ENCODE measurements around the gene TYMP.

The TYMP gene

DNA sequence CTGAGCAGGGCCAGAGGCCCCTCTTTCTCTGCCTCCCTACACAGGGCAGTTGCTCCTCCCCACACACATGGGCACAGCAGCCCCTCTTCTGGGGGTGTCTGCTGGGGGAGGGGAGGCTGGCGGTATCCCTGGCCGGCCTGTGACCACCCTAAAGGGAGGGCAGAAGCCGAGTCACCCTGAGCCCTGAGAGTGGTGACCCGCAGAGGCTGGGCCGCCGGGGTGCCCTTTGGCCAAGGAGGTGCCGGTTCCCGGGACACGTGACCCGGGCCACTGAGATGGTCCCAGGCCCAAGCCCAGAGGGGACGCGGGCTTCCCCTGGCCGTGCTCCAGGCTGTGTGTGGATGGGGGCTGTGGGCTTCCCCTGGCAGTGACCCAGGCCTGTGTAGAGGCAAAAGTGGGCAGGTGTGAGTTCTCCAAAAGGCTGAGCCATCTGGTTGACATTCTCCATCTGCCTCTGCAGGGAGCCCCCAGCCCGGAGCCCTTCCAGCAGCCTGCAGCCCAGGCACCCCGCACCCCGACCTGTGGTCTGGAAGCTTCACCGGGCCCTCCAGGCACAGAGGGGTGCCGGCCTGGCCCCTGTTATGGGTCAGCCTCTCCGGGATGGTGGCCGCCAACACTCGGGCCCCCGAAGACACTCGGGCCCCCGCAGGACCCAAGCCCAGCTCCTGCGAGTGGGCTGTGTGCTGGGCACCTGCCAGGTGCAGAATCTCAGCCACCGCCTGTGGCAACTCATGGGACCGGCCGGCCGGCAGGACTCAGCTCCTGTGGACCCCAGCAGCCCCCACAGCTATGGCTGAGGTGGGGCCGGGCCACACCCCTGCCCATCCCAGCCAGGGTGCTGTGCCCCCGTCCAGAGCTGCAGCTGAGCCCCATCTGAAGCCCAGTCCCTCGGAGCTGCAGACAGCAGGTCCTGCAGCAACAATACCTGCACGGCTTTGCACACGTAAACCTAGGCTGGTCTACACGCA, 47.4 kb downstream of the TYMP start:
- no peak for DNase-seq

DNA sequence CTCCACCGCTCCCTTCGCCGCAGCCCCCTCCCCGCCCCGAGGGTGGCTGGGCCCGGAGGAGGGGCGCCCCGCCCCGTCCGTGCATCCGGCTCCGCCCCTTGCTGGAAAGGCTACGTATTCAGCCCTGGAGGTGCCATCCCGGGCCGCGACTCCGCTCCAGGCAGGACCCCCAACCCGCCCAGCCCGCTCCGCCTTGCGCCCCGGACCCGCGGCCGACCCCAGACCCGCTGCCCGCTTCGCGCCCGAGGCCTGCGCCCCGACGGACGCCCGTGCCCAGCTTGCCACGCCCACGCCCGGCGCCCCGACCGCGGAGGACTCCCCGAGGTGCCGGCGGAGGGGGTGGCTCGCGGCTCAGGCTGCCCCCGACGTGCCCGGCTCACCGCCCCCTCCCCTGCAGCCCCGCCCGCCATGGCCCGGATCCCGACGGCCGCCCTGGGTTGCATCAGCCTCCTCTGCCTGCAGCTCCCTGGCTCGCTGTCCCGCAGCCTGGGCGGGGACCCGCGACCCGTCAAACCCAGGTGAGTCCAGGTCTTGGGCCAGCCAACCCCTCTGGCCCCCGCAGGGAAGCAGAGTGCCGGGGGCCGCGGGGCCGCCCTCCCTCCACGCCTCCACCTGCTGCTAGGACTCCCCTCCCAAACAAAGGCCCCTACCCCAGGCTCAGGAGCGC, 48.2 kb downstream of the TYMP start, which contains the start of gene ADM2:
Gene ADM2, plus strand, starts transcription at position 104 of the 667 bp plus-strand sequence. Its CDS starts 305 bp downstream, at position 409.
- DNase-seq: peak; percentile 62

DNA sequence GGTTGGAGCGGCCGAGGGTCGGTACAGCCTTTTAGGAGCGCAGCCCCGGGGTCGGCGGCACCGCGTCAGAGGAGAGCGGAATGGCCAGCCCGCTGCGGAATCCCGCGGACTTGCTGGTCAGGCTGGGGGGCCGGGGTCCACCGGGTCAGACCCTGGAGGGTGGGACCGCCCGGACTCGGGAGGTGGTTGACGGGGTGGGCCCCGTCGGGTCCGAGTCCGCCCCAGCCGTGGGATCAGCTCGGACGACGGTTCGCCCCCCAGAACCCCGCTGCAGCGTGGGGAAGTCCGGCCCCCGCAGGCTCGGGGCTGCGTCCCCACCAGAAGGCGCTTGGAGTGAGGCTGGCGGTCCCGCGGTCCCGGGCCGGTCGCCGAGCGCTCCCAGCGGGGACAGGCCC, 48.8 kb downstream of the TYMP start:
- DNase-seq: no peak

DNA sequence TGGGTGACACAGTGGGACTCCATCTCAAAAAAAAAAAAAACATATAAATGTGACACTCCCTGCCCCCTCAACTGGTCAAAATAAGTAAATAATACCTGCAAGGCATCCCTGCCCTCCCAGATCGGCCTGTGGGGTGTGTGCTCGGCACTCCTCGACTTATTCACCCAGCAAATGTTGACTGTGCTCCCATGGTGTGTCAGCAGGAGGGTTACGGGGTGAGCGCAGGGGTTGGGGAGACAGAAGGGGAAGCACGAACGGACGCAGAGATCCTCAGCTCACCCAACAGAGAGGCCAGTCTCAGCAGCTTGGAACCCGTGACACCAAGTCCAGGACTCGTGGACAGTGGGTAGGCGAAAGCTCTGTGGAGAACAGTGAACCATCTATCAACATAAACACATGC, 50.1 kb downstream of the TYMP start:
- DNase-seq: no peak

DNA sequence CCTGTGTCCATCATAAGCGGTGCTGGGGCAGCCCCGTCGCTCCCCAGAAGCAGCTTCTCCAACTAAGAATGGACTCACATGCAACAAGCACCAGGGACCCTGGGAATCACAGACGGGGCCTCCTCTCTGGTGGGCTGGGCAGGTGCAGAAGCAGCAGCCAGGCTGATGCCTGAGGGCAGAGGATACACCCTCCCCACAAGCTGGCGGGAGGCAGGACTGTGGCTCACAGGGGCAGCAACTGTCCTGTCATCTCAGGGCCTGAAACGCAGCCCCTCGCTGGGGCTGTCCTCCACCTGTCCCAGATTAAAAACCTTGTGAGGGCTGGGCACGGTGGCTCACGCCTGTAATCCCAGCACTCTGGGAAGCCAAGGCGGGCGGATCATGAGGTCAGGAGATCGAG, 51.9 kb downstream of the TYMP start:
- no peak for DNase-seq

DNA sequence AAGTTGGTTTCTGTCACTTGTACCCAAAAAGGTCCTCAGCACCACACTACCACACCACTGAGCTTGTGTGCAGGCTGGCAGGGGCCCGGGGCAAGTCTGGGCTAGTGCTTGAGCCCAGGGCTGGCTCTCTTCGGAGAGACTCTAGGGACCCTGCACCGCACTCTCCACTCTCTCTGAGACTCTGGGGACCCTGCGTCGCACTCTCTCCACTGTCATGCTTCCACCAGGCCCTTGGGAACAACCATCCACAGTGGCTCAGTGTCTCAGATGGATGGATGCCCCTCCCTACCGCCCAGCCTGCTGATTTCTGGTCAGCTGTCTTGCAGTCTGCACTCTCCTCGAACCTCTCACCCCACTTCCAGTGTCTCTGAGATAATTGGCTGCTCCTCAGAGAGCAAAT, 52.9 kb downstream of the TYMP start:
- DNase-seq: no peak

Data from femur (tissue), 1 donor.